Fibroblast of pulmonary artery (primary cell): ENCODE data around the gene RABGGTA.
"Not testable (repeated sequence)": the region's sequence is repeated elsewhere in the genome, so short reads cannot be mapped to it uniquely, and the experiment has no call there.

ENCODE experiments used
- DNase-seq: peaks from one replicate; pipeline ENCODE4 v3.0.0-alpha.2; 2010; ENCODE audit warnings: low read depth
- H3K4me3 ChIP-seq: replicated peaks from 2 replicates; pipeline ENCODE4 v1.5.1; 2011; ENCODE audit warnings: low read depth, mild to moderate bottlenecking, control low read depth, low read length, moderate library complexity
- TF ChIP-seq, protein P1 (sequence below): IDR thresholded peaks from 2 replicates; pipeline ENCODE4 v1.5.1; 2011; ENCODE audit warnings: mild to moderate bottlenecking, control low read depth, low read length, inconsistent platforms; ENCODE audit errors: missing control alignments

The RABGGTA gene

DNA sequence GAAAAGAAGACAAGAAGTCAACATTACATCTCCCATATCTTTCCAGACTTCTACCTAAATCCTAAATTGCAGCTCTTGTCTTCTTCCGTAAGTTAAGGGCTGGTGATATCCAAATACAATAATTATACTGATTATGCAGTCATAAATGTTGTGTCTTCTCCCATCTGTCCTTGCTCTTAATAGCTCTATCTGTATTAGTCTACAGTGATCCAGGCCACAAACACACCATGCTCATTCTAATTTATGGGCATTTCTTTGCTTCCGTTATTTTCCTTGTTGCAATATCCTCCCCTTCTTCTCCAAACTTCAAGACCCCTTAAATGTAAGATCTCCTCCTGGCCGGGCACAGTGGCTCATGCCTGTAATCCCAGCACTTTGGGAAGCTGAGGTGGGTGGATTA lies 51.9 kb downstream of the RABGGTA start:
- TF ChIP-seq, protein P1, sequence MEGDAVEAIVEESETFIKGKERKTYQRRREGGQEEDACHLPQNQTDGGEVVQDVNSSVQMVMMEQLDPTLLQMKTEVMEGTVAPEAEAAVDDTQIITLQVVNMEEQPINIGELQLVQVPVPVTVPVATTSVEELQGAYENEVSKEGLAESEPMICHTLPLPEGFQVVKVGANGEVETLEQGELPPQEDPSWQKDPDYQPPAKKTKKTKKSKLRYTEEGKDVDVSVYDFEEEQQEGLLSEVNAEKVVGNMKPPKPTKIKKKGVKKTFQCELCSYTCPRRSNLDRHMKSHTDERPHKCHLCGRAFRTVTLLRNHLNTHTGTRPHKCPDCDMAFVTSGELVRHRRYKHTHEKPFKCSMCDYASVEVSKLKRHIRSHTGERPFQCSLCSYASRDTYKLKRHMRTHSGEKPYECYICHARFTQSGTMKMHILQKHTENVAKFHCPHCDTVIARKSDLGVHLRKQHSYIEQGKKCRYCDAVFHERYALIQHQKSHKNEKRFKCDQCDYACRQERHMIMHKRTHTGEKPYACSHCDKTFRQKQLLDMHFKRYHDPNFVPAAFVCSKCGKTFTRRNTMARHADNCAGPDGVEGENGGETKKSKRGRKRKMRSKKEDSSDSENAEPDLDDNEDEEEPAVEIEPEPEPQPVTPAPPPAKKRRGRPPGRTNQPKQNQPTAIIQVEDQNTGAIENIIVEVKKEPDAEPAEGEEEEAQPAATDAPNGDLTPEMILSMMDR = no peak
- H3K4me3 ChIP-seq = no peak overlapping the region
- no peak for DNase-seq

DNA sequence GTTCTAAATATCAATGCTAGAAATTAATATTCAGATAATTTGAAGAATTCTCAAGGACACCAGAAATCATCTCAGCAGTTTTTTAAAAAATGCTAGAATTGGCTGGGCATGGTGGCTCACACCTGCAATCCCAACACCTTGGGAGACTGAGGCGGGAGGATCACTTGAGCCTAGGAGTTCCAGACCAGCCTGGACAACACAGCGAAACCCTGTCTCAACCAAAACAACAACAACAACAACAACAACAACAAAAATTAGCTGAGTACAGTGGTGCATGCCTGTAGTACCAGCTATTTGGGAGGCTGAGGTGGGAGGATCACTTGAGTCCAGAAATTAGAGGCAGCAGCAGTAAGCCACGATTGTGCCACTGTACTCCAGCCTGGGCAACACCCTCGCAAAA lies 52.3 kb downstream of the RABGGTA start:
- TF ChIP-seq, protein P1 = no peak
- H3K4me3 ChIP-seq = no peak overlapping the region
- no peak for DNase-seq

DNA sequence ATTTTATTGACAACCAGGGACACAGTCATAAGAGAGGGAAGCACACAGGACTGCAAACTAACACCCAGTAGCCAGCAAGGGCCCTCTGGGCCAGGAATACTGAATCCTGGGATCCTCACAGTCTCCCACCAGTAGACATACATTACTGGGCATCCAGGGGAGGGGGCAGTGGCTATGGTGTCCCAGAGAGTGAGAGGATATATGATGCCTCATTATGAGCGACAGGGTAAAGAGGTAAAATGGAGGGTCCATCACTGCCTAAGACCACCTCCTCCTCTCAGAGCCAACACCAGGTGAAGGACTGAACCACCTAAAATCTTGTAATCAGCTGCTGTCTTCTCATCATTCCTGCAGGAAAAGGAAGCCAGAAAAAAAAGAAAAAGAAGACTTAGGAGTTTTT lies 54.5 kb downstream of the RABGGTA start:
- not testable (repeated sequence) for H3K4me3 ChIP-seq, DNase-seq

DNA sequence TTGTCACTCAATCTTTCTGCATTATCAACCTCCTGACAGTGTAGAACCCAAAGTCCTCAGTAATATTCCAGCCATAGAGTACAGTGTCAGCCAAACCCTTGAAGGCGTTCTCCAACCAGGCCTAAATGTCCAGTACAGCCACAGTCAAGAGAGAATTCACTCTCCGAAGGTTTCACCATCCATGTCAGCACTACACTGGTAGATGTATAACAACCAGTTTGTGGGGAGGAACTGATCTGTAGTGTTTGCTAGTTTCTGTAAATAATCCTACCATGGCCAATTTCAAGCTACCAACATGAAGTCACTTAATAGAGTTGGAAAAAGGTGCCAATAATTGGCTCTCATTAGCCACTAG lies 55.1 kb downstream of the RABGGTA start:
- no peak for DNase-seq
- TF ChIP-seq, protein P1 = no peak
- peak overlapping the region; percentile 85 for H3K4me3 ChIP-seq
